HL-60/S4 treated with retinoic acid at 250 ng/mL for 4 days and 3 days (cell line): ENCODE measurements around the gene KCNH1.
"Not testable (repeated sequence)": the region's sequence is repeated elsewhere in the genome, so short reads cannot be mapped to it uniquely, and the experiment has no call there.

Experiments
- in situ Hi-C: fragments of 300-500 bp; cut with MboI; formaldehyde crosslinking; loops from 2 replicates; pipeline ENCODE4 v1.7.0; 2022; ENCODE audit warnings: low sequenced_read_pairs

The KCNH1 gene

GRCh38 chr1:211099393-211099792 is 34.6 kb downstream of the KCNH1 start:
- in situ Hi-C loops = no loop called here

GRCh38 chr1:211095381-211095780 is 38.6 kb downstream of the KCNH1 start:
- in situ Hi-C loops = no loop called here

- in situ Hi-C loops = no loop called here
Measured at GRCh38 chr1:211092955-211093354, 41.0 kb downstream of the KCNH1 start.

GRCh38 chr1:211091867-211092266 is 42.1 kb downstream of the KCNH1 start:
- in situ Hi-C loops = no loop called here

- in situ Hi-C loops = no loop called here
Measured at GRCh38 chr1:211089536-211089935, 44.4 kb downstream of the KCNH1 start.

- in situ Hi-C loops = no loop called here
Measured at GRCh38 chr1:211088156-211088555, 45.8 kb downstream of the KCNH1 start.

GRCh38 chr1:211082824-211083223 is 51.1 kb downstream of the KCNH1 start:
- in situ Hi-C loops = no loop called here

GRCh38 chr1:211081447-211081846 is 52.5 kb downstream of the KCNH1 start:
- in situ Hi-C loops = not testable (repeated sequence)

GRCh38 chr1:211068976-211069375 is 65.0 kb downstream of the KCNH1 start:
- in situ Hi-C loops = no loop called here

GRCh38 chr1:211066781-211067384 is 67.1 kb downstream of the KCNH1 start:
- in situ Hi-C loops = no loop called here

- in situ Hi-C loops = not testable (repeated sequence)
Measured at GRCh38 chr1:211041838-211042237, 92.1 kb downstream of the KCNH1 start.

- in situ Hi-C loops = no loop called here
Measured at GRCh38 chr1:211037095-211037494, 96.9 kb downstream of the KCNH1 start.

GRCh38 chr1:211036381-211037060 is 97.4 kb downstream of the KCNH1 start:
- in situ Hi-C loops = no loop called here

- in situ Hi-C loops = no loop called here
Measured at GRCh38 chr1:211035821-211036380, 98.0 kb downstream of the KCNH1 start.

GRCh38 chr1:211033921-211034525 is 99.9 kb downstream of the KCNH1 start:
- in situ Hi-C loops = no loop called here

GRCh38 chr1:211024901-211025300 is 109.0 kb downstream of the KCNH1 start:
- in situ Hi-C loops = no loop called here

- in situ Hi-C loops = no loop called here
Measured at GRCh38 chr1:211019266-211019665, 114.7 kb downstream of the KCNH1 start.

GRCh38 chr1:211018690-211019089 is 115.3 kb downstream of the KCNH1 start:
- in situ Hi-C loops = no loop called here

- in situ Hi-C loops = no loop called here
Measured at GRCh38 chr1:211017075-211017718, 116.8 kb downstream of the KCNH1 start.

GRCh38 chr1:211014275-211014674 is 119.7 kb downstream of the KCNH1 start:
- in situ Hi-C loops = no loop called here
